HCT116 (cell line): ENCODE data around the gene KDM6B. TPM values are rescaled to one million over a fixed set of nuclear protein-coding genes. Genes with fewer than 3 reads are reported as not detected.

Experiments used
- ATAC-seq: fragments of 200-7000 bp; cut with Tn5 transposase; 2 replicates; pipeline ENCODE4 v1.9.1; 2020; ENCODE audit warnings: mild to moderate bottlenecking, moderate library complexity
- BruUV-seq: library from RNA; stranded (reverse); fragments of 400-500 nt; replicated peaks from 2 replicates; lab custom pipeline; 2021; lab: Mats Ljungman, UMichigan
- CTCF ChIA-PET: fragments of 300-600 bp; sonication (Branson Sonifier 250); formaldehyde crosslinking; loops from one replicate; lab custom pipeline; 2021; ENCODE audit warnings: antibody characterized with exemption; lab: Charles Lee
- POLR2A ChIA-PET: fragments of 300-600, 350-600 bp; sonication (Branson Sonifier 250); formaldehyde crosslinking; loops from one replicate; lab custom pipeline; 2021; ENCODE audit warnings: antibody characterized with exemption; lab: Charles Lee
- RAD21 ChIA-PET, 2 experiments: fragments of 300-600 bp; sonication (Branson Sonifier 250); formaldehyde crosslinking; loops; one replicate each; lab custom pipeline; 2023; ENCODE audit warnings: low total read pairs in 2 of 2; ENCODE audit not compliant: uncharacterized antibody in 2 of 2, unreplicated experiment in 2 of 2, low non-redundant PET in 1 of 2; lab: Charles Lee
- DNase-seq: peaks from one replicate; pipeline ENCODE4 v3.0.0-alpha.2; 2010; ENCODE audit warnings: low read depth, low spot score
- H2AFZ ChIP-seq: fragments of 200-600 bp; shearing (Covaris generic), sonication (generic); 2 replicates; pipeline ENCODE4 v1.6.1; 2017; ENCODE audit warnings: low read depth, mixed run types, mixed read lengths, antibody characterized with exemption, low read length; ENCODE audit not compliant: poor library complexity, severe bottlenecking
- H3K27ac ChIP-seq: 2 replicates; pipeline ENCODE4 v1.5.1; 2012; ENCODE audit warnings: low read depth, low read length
- H3K27me3 ChIP-seq: fragments of 200-600 bp; sonication (generic); 2 replicates; pipeline ENCODE4 v1.6.1; 2016; ENCODE audit warnings: mixed run types, low read length, mixed read lengths; ENCODE audit not compliant: insufficient read depth
- H3K36me3 ChIP-seq, 2 experiments: fragments of 200-500 bp in 1 of 2; fragments of 200-600 bp in 1 of 2; sonication (Bioruptor generic) in 1 of 2; sonication (generic) in 1 of 2; 2 replicates each; pipeline versions ENCODE4 v1.5.1 to v1.6.1; 2014 to 2016; ENCODE audit warnings: low read length in 2 of 2, inconsistent platforms in 1 of 2, mixed read lengths in 1 of 2, mixed run types in 1 of 2; ENCODE audit not compliant: insufficient read depth in 2 of 2, control insufficient read depth in 1 of 2
- H3K4me1 ChIP-seq, 2 experiments: fragments of 200-600 bp in 1 of 2; sonication (generic) in 1 of 2; 2 replicates each; pipeline versions ENCODE4 v1.5.1 to v1.6.1; 2012 to 2017; ENCODE audit warnings: low read length in 2 of 2, inconsistent platforms in 1 of 2, mild to moderate bottlenecking in 1 of 2, mixed read lengths in 1 of 2, mixed run types in 1 of 2, moderate library complexity in 1 of 2; ENCODE audit not compliant: insufficient read depth in 2 of 2, control insufficient read depth in 1 of 2
- H3K4me2 ChIP-seq: fragments of 200-600 bp; sonication (generic); 2 replicates; pipeline ENCODE4 v1.6.1; 2017; ENCODE audit warnings: mixed run types, low read length, mixed read lengths
- H3K4me3 ChIP-seq, 2 experiments: fragments of 200-600 bp in 1 of 2; sonication (generic) in 1 of 2; replicated peaks in 1 of 2; 2 replicates each; pipeline ENCODE4 v1.5.1; 2011 to 2016; ENCODE audit warnings: low read length in 2 of 2, control low read depth in 1 of 2, low read depth in 1 of 2, mild to moderate bottlenecking in 1 of 2, mixed read lengths in 1 of 2, mixed run types in 1 of 2
- H3K79me2 ChIP-seq: fragments of 200-600 bp; sonication (generic); 2 replicates; pipeline ENCODE4 v1.6.1; 2017; ENCODE audit warnings: mild to moderate bottlenecking, mixed run types, low read length, moderate library complexity, mixed read lengths; ENCODE audit not compliant: insufficient read depth
- H3K9ac ChIP-seq: fragments of 200-600 bp; sonication (generic); 2 replicates; pipeline ENCODE4 v1.6.1; 2016; ENCODE audit warnings: low read length, mixed read lengths
- H3K9me2 ChIP-seq: fragments of 200-600 bp; sonication (generic), shearing (Covaris generic); 2 replicates; pipeline ENCODE4 v1.6.1; 2017; ENCODE audit warnings: mixed run types, mild to moderate bottlenecking, moderate library complexity; ENCODE audit not compliant: insufficient read depth
- H3K9me3 ChIP-seq, 2 experiments: fragments of 200-500 bp in 1 of 2; fragments of 200-600 bp in 1 of 2; sonication (Bioruptor generic) in 1 of 2; sonication (generic) in 1 of 2; 2 replicates each; pipeline ENCODE4 v1.6.1; 2014 to 2017; ENCODE audit warnings: low read length in 2 of 2, mixed read lengths in 2 of 2, inconsistent platforms in 1 of 2, low read depth in 1 of 2, mild to moderate bottlenecking in 1 of 2, mixed run types in 1 of 2, moderate library complexity in 1 of 2; ENCODE audit not compliant: control insufficient read depth in 1 of 2, insufficient read depth in 1 of 2
- H4K20me1 ChIP-seq: fragments of 200-600 bp; sonication (generic), shearing (Covaris generic); 2 replicates; pipeline ENCODE4 v1.6.1; 2017; ENCODE audit warnings: mixed run types, mild to moderate bottlenecking, moderate library complexity; ENCODE audit not compliant: insufficient read depth
- EGR1 ChIP-seq: IDR thresholded peaks from 2 replicates; pipeline ENCODE4 v1.6.1; 2012; ENCODE audit warnings: low read depth
- ELF1 ChIP-seq: IDR thresholded peaks from 2 replicates; pipeline ENCODE4 v1.6.1; 2012; ENCODE audit warnings: low read depth, borderline replicate concordance
- EZH2phosphoT487 ChIP-seq: fragments of 200-600 bp; IDR thresholded peaks from 2 replicates; pipeline ENCODE4 v1.6.1; 2018; ENCODE audit warnings: antibody characterized with exemption, borderline replicate concordance
- FOSL1 ChIP-seq: IDR thresholded peaks from 2 replicates; pipeline ENCODE4 v1.6.1; 2012; ENCODE audit warnings: low read depth
- JUND ChIP-seq: IDR thresholded peaks from 2 replicates; pipeline ENCODE4 v1.6.1; 2012
- POLR2A ChIP-seq: IDR thresholded peaks from 2 replicates; pipeline ENCODE4 v1.7.0; 2011; ENCODE audit warnings: borderline replicate concordance; ENCODE audit not compliant: insufficient read depth, insufficient read length; ENCODE audit errors: extremely low read depth
- POLR2AphosphoS5 ChIP-seq: IDR thresholded peaks from 2 replicates; pipeline ENCODE4 v1.6.1; 2011; ENCODE audit warnings: mild to moderate bottlenecking, low read depth, low read length, moderate library complexity
- REST ChIP-seq: IDR thresholded peaks from 2 replicates; pipeline ENCODE4 v1.6.1; 2012; ENCODE audit warnings: low read depth
- SIN3A ChIP-seq: IDR thresholded peaks from 2 replicates; pipeline ENCODE4 v1.6.1; 2012; ENCODE audit warnings: low read depth
- TCF7L2 ChIP-seq: IDR thresholded peaks from 2 replicates; pipeline ENCODE4 v1.7.0; 2011; ENCODE audit warnings: borderline replicate concordance, inconsistent platforms; ENCODE audit not compliant: insufficient read depth, insufficient read length; ENCODE audit errors: extremely low read depth
- ZNF274 ChIP-seq: fragments of 200-500 bp; sonication (Bioruptor generic); IDR thresholded peaks from 2 replicates; pipeline ENCODE4 v1.6.1; 2014; ENCODE audit warnings: mild to moderate bottlenecking, low read depth, low read length, inconsistent platforms
- intact Hi-C: fragments of 100-400 bp; cut with micrococcal nuclease; formaldehyde crosslinking; loops from 2 replicates; pipeline ENCODE4 v1.10.0; 2022
- total RNA-seq: library from RNA; stranded (reverse); gene quantifications from one replicate; pipeline ENCODE4 v1.2.1, GENCODE V29; 2021; ENCODE audit not compliant: unreplicated experiment

Gene KDM6B
- total RNA-seq, 1 experiment from 2014 or later, result 42.1 TPM

- ChIA-PET POLR2A (no interaction called here), RAD21 (no interaction called here), CTCF (interaction anchor here (1.0 to 1.3 kb wide), 2 partner anchors 14 to 230 kb away, joined by 3 read pairs; no protein-coding TSS in a partner anchor)
- intact Hi-C loops, result no loop called here
- Histone ChIP-seq H3K27ac (no peak overlapping the region), H3K27me3 (no peaks in the 10 kb centered on the region), H3K36me3 (no peaks in the 10 kb centered on the region), H2AFZ (no peak overlapping the region), H3K4me3 (no peak overlapping the region), H3K4me1 (peaks cover 4 to 15% of the 10 kb centered on the region in 2 experiments), H3K4me2 (no peak overlapping the region), H3K9me3 (no peaks in the 10 kb centered on the region), H3K9ac (no peak overlapping the region), H4K20me1 (no peaks in the 10 kb centered on the region), H3K9me2 (no peaks in the 10 kb centered on the region), H3K79me2 (no peaks in the 10 kb centered on the region)
- no peak for ATAC-seq
- TF ChIP-seq REST, result no peak
- TF ChIP-seq TCF7L2, result no peak
- TF ChIP-seq SIN3A, result no peak
- TF ChIP-seq JUND, result no peak
- TF ChIP-seq EZH2phosphoT487, result no peak
- TF ChIP-seq FOSL1, result no peak
- TF ChIP-seq ELF1, result no peak
- no peak for TF ChIP-seq POLR2AphosphoS5
- no peak for TF ChIP-seq EGR1
- TF ChIP-seq POLR2A, result no peak
- no peak for TF ChIP-seq ZNF274
- BruUV-seq, result no TSS peak
- DNase-seq, result no peak
These were observed 22.8 kb upstream of the KDM6B start for GRCh38 chr17:7811251-7811650.
